ENCODE results near the gene ADAMTSL1.

GRCh38 chr9:18545636-18546360 lies 71.8 kb downstream of the ADAMTSL1 start:
- no peak for TF ChIP-seq FOSL1 (tag; conservative IDR thresholded peaks at IDR 0.05)
- TF ChIP-seq GTF2F1 (IDR thresholded peaks at IDR 0.05; ENCODE audit: low read depth, low read length) = no peak
- TF ChIP-seq REST (IDR thresholded peaks at IDR 0.05; ENCODE audit: borderline replicate concordance) = no peak
- no peak for TF ChIP-seq REST (CRISPR knock-in tag; IDR thresholded peaks at IDR 0.05; ENCODE audit: low read depth)
- TF ChIP-seq HDAC6 (IDR thresholded peaks at IDR 0.05; ENCODE audit: low read depth, low read length) = no peak
- TF ChIP-seq MEF2A (IDR thresholded peaks at IDR 0.05; ENCODE audit: control insufficient read depth, low read depth, low read length) = no peak
- TF ChIP-seq ELK3 (CRISPR knock-in tag; IDR thresholded peaks at IDR 0.05) = no peak
- no peak for TF ChIP-seq MAX (CRISPR knock-in tag; IDR thresholded peaks at IDR 0.05)
- TF ChIP-seq, protein P1, sequence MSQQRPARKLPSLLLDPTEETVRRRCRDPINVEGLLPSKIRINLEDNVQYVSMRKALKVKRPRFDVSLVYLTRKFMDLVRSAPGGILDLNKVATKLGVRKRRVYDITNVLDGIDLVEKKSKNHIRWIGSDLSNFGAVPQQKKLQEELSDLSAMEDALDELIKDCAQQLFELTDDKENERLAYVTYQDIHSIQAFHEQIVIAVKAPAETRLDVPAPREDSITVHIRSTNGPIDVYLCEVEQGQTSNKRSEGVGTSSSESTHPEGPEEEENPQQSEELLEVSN (IDR thresholded peaks at IDR 0.05; ENCODE audit: borderline replicate concordance in 1 of 2, extremely low read depth in 1 of 2, insufficient read depth in 1 of 2, insufficient read length in 1 of 2, low read depth in 1 of 2, low read length in 1 of 2, poor library complexity in 1 of 2, severe bottlenecking in 1 of 2) = no peak

Data from K562 (cell line).